HG02588 (cell line): ENCODE data around the gene MFF.
"Not testable (repeated sequence)": the region's sequence is repeated elsewhere in the genome, so short reads cannot be mapped to it uniquely, and the experiment has no call there.

Experiments
- ATAC-seq: cut with Tn5 transposase; IDR thresholded peaks from one replicate; pipeline ENCODE4 v1.9.1; 2021; ENCODE audit warnings: mild to moderate bottlenecking, moderate library complexity; ENCODE audit not compliant: unreplicated experiment

Gene MFF

GRCh38 chr2:227326783-227327182 is 1.7 kb downstream of the MFF start:
- ATAC-seq: no peak

- ATAC-seq: no peak
These were observed 10.7 kb downstream of the MFF start for GRCh38 chr2:227335713-227336112.

DNA sequence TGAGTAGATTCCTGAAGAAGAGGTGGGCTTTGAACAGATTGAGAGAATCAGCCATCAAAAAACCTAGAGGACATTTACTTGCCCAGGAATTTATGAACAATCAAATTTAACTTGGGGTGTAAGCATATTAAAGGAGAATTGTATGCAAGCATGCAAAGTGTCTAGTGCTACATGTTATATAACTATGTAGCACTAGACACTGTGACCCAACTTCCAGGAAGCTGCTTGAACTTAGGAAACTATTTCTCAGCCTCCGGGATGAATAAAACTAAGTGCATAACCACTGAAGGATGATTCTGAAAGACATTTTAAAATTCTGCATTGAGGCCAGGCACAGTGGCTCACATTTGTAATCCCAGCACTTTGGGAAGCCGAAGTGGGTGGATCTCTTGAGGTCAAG is 12.4 kb downstream of the MFF start:
- no peak for ATAC-seq

DNA sequence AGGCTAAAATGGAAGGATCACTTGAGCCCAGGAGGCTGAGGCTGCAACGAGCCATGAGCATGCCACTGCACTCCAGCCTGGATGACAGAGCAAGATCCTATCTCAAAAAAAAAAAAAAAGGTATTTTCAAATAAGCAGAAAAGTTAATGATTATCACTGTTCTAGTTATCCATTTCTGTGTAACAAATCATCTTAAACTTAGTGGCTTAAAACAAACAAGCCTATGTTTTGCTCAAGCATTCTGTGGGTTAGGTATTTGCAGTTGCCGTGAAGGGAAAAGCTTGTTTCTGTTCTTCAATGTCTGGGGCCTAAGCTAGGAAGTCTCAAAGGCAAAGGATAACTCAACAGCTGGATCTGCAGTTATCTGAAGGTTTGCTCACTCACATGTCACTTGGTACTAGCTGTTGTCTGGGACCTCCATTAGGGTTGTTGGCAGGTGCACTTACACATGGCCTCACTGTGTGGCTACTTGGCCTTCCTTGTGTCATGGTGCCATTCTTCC is 14.1 kb downstream of the MFF start:
- ATAC-seq: no peak

GRCh38 chr2:227340106-227340505 is 15.1 kb downstream of the MFF start:
- ATAC-seq: no peak

DNA sequence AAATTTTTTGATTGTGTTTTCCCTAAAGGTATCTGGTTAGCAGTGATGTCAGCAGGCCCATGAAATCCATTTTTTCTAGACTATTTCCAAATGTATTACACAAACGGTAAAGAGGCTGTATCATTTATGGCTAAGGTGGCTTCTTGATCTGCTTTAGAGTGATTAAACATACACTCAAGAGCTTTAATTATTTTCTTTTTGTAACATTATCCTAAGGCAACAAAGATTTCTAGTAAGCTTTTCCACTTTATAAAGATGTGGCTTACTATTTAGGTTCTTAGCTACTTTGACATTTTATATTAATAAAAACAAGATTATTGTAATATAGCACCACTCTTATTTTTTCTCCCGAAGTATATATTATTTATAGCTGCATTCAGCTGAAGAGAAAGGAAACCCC is 16.5 kb downstream of the MFF start:
- no peak for ATAC-seq

GRCh38 chr2:227344231-227344630 is 19.2 kb downstream of the MFF start:
- no peak for ATAC-seq

- no peak for ATAC-seq
These were observed 22.1 kb downstream of the MFF start for GRCh38 chr2:227347117-227347516.

DNA sequence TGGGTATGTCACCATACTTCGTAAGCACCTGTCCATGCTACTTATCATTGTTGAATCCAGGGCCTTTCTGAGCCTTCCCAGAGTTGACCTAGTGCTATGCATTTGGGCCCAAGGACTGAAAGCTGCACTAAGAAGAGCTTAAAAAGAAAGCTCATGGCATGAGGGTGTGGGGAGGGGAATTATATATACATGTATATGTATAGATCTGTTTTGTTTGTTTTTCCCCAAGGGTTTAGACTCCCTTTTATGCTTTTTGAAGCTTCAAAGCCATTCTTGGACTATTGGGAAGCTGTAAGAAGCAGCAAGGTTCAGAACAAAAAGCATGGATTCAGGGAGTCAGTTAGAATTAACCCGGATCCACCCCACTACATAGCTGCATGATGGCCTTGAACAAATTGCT is 23.3 kb downstream of the MFF start:
- ATAC-seq: no peak

- ATAC-seq: no peak
These were observed 25.1 kb downstream of the MFF start for GRCh38 chr2:227349989-227350612.

GRCh38 chr2:227351639-227352038 is 26.6 kb downstream of the MFF start:
- peak; percentile 84 for ATAC-seq

DNA sequence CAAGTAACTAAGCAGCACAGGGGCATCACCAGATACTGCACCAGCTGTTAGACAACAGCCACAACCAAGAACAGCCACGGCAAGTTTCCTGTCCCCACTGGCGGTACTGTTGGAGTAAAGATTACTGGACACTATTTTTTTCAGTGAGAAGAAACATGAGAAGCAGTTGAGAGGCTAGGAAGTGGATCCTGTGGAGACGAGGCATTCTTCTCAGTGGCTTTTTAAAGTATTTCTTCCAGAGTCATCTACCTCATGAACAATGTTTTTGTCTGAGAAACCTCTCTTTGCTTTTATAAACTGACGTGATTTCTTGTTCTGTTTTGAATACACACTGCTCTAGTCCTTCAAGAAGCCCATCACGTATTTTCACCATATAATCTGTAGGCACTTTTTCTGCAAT is 35.3 kb downstream of the MFF start:
- no peak for ATAC-seq

DNA sequence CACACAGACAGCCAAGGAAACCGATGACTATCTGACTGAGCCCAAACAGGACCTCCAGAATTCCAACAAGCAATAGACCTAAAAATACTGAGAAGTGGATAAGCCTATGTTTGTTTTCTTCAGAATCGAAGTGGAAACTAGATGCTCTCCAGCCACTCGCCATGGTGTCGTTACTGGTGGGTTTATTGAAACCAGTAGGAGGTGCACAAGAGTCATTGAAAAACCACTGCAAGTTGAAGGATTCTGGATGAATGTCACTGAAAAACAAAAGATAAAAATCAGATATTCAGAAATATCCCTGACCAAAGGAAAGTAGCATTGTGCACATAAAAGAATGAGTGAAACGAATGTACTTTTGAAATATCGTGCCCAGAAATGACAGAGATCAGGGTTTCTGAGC is 38.7 kb downstream of the MFF start:
- ATAC-seq: no peak

DNA sequence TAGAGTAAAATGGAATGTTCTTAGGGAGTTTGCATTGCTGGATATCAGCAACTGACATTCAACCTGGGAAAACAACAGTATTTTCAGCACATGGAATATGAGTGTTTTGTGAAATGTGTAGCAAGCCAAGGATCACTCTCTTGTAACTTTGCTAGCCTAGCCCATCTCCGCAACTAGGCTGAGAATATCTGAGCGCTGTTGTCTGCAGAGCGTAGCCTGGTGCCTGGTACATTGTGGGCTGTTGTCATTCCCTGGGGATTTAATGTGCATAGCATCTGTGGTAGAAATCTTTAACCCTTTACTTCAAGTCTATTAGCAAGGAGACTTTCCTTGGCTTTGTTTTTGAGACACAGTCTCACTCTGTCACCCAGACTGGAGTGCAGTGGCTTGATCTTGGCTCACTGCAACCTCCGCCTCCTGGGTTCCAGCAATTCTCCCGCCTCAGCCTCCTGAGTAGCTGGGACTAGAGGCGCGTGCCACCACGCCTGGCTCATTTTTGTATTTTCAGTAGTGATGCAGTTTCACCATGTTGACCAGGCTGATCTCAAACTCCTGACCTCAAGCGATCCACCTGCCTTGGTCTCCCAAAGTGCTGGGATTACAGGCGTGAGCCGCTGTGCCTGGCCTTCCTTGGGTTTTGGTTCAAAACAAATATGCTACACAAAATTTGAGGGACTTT is 39.7 kb downstream of the MFF start:
- ATAC-seq: not testable (repeated sequence)

DNA sequence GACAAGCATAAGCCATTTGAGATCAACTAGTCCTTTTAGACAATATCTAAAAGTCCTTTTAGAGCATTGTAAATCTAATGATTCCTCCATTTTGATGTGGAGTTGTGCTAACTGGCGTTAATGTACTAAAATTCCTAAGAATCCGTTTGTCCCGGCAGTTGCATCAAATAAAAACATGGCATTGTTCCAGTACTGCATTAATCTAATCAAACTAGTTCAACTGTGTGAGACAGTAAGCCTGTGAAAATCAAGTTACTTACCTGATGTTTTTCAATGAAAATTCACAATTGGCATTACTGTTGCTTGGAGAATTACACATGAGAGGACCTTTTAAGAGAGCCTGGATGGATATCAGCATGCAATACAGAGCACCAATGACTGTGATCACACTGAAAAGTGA is 40.8 kb downstream of the MFF start:
- no peak for ATAC-seq

DNA sequence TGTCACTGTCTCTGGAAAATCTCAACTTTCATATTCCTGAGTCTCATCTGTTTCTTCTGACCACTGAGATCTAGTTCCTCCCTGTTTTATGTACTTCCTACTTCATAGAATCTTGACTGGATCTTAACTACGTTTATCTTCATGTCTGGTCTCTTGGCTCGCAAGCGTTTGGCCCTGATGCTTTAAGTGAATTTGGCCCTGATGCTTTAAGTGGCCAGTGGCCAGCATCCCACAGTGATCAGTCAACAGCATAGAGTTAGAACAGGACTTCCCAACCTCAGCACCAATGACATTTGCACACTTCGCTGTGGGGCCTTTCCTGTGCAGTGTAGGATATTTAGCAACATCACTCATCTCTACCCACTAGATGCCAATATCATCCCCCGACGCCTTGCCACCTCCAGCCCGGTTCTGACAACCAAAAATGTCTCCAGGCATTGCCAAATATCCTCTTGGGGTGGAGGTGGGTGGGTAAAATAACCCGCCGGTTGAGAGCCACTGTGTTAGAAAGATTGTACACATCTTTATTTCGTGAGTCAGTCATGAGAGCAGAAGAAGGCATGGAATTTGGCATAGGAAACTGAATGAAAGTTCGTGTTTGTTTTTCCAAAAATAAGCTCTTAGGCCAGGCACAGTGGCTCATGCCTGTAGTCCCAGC is 41.8 kb downstream of the MFF start:
- no peak for ATAC-seq

DNA sequence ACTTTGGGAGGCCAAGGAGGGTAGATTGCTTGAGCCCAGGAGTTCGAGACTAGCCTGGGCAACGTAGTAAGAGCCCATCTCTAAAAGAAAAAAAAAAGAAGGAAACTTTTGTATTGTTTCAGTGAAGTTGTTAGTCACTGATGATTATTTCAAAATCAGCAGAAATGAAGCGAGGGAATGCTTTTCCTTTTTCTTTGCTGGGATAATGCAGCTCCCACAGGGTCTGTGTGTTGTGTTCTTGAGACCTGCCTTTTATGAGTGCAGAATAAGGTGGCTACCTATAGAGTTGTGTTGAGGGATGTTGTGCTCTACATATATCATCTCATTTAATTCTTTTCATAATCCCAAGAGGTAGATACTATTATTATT is 42.4 kb downstream of the MFF start:
- ATAC-seq: no peak

GRCh38 chr2:227368574-227368973 is 43.5 kb downstream of the MFF start:
- no peak for ATAC-seq

GRCh38 chr2:227370092-227370491 is 45.0 kb downstream of the MFF start:
- no peak for ATAC-seq

DNA sequence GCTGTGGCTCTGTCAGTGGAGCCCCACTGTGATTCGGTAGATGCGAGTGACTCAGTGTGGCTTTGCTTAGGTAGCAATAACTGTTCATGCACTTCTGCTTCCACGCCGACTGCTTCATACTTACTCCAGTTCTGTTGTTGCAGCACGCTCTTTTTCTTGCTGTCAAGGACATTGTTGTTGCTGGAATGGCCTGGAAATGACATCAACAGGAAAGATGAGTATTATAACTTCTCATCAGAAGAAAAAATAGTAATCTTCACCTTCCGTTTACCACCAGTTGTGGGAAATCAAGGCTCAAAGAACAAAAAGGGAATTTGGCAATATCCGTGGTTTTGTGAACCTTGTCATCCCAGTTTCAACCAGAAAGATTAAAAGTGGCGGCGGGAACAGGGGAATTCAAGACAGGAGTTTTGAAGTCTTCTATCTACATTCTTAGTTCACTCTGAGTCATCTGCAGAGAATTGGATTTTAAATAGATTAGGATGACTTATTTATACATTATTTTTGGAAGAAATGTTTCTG is 45.8 kb downstream of the MFF start:
- no peak for ATAC-seq

GRCh38 chr2:227373389-227373788 is 48.3 kb downstream of the MFF start:
- ATAC-seq: no peak

DNA sequence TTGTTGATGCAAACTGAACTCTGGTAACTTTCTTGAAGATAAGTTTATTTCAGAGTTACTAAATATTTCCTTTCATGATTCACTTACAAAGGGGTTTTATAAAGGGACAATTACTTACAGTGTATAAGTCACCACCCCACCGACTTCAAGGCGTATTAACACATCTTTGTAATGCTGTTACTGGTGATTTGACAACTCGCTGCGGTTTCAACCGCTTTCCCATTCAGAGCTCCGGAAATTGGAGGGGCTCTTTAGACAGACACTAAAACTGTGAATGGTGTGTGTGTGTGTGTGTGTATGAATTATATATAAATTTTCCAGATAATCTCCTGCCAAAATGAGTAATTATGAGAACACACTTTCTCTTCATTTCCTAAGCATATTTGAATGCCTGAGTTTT is 49.1 kb downstream of the MFF start:
- ATAC-seq: no peak
